Activated naive CD8-positive, alpha-beta T cell treated with anti-CD3 and anti-CD28 coated beads, Interleukin-2, amount 10 ng/mL, durations not matched to agents 7 days and 5 days (primary cell): ENCODE data around the gene SCN4A. TPM values are rescaled to one million over a fixed set of nuclear protein-coding genes. Genes with fewer than 3 reads are reported as not detected.
"Not testable (repeated sequence)": the region's sequence is repeated elsewhere in the genome, so short reads cannot be mapped to it uniquely, and the experiment has no call there.

Experiments used
- ATAC-seq: fragments of 150-1000 bp; cut with Tn5 transposase; one replicate; pipeline ENCODE4 v1.10.0; 2021; ENCODE audit warnings: low read depth, moderate library complexity
- POLR2A ChIA-PET: fragments of 350-600 bp; sonication (Branson Sonifier 250); formaldehyde crosslinking; loops from one replicate; lab custom pipeline; 2021; ENCODE audit warnings: antibody characterized with exemption; lab: Charles Lee
- DNase-seq: peaks from one replicate; pipeline ENCODE4 v3.0.0; 2021
- H3K27ac Mint-ChIP-seq: one replicate; pipeline ENCODE4 v1.8.0; 2022; ENCODE audit warnings: mild to moderate bottlenecking, mixed read lengths
- H3K27me3 Mint-ChIP-seq: one replicate; pipeline ENCODE4 v1.8.0; 2022; ENCODE audit warnings: mild to moderate bottlenecking, moderate library complexity, mixed read lengths
- H3K36me3 Mint-ChIP-seq: one replicate; pipeline ENCODE4 v1.8.0; 2021; ENCODE audit warnings: mild to moderate bottlenecking, mixed read lengths
- H3K4me1 Mint-ChIP-seq: one replicate; pipeline ENCODE4 v1.8.0; 2021; ENCODE audit warnings: mixed read lengths
- H3K4me3 Mint-ChIP-seq: one replicate; pipeline ENCODE4 v1.8.0; 2022; ENCODE audit warnings: mild to moderate bottlenecking, moderate library complexity, mixed read lengths
- H3K9me3 Mint-ChIP-seq: one replicate; pipeline ENCODE4 v1.8.0; 2021; ENCODE audit warnings: mixed read lengths
- total RNA-seq, 2 experiments: library from RNA; stranded (reverse); gene quantifications; one replicate each; pipeline ENCODE4 v1.2.3, GENCODE V29; 2021

SCN4A gene
- total RNA-seq, 2 experiments from 2014 or later = not detected

DNA sequence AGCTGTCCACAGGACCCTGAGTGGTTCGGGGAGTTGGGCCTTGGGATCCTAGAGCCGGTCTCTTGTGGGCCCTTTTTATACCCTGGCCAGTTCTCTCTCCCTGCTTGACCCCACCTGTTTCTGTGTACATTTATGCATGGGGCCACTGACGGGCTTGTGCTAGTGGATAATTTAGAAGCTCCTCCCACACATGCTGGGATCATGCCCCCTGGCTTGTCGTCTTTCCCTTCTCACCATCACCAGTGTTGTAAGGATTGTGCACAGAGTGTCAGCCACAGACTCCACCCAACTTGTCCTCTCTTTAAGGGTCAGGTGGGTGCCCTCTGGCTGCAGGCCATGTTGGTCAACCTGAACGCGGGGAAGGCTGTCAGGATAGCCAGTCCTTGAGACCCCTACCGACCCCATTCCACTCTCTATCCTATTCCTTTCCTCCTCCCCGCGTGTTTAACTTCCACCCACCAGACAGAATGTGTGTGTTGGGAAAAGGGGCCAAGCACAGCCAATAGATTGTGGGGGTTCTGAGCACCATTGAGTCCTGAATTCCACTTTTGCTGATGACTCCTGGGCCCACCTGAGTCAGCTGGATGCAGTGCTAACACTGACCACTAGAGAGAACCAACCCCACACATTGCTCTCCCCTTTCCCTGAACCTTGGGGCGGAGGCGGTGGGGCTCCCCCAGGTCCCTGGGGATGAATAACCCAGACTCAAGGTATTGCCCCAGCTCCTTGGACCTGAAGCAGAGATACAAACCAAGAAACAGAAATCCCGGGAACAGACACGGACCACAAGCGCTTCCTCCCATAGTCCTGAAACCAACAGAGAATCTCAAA is 76.0 kb downstream of the SCN4A start, which contains the start of gene CSH1:
Gene CSH1, minus strand, starts transcription at position 51 of the 831 bp plus-strand sequence. CDS start 63 bp downstream, outside the sequence.
- ATAC-seq, H3K27ac Mint-ChIP-seq, DNase-seq, H3K36me3 Mint-ChIP-seq, H3K4me3 Mint-ChIP-seq, POLR2A ChIA-PET, H3K4me1 Mint-ChIP-seq, H3K9me3 Mint-ChIP-seq: not testable (repeated sequence)
- peaks cover 29% of the 10 kb centered on the region for H3K27me3 Mint-ChIP-seq

DNA sequence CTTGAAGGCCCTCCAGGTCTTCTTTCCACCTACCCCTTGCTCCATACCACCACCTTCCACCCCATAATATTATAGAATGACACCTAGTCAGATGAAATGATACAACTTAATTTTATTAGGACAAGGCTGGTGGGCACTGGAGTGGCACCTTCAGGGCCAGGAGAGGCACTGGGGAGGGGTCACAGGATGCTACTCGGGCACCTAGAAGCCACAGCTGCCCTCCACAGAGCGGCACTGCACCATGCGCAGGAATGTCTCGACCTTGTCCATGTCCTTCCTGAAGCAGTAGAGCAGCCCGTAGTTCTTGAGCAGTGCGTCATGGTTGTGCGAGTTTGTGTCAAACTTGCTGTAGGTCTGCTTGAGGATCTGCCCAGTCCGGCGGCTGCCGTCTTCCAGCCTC is 77.9 kb downstream of the SCN4A start:
- ATAC-seq, H3K4me1 Mint-ChIP-seq, DNase-seq, H3K36me3 Mint-ChIP-seq, H3K27ac Mint-ChIP-seq, H3K4me3 Mint-ChIP-seq, H3K9me3 Mint-ChIP-seq, POLR2A ChIA-PET: not testable (repeated sequence)
- peaks cover 22% of the 10 kb centered on the region for H3K27me3 Mint-ChIP-seq

DNA sequence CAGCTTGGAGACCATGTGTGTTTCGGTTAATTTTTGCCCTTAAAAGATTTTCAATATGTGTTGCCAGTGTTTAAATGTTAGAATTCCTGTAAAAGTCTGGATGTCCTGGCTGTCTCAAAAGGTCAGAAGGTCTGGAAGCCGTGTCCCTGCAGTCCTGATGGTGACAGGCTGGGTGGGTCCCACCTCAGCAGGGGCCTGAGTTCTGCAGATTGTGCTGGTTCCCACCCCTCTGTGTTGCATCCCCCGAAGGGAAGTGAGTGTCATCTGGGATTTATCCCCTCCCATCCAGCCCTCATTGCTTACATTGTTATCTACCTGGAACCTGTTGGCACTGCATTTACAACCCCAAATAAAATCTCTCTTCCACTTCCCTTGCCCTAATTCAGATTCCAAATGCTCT is 78.7 kb downstream of the SCN4A start:
- H3K9me3 Mint-ChIP-seq, H3K4me1 Mint-ChIP-seq, DNase-seq, H3K4me3 Mint-ChIP-seq, H3K36me3 Mint-ChIP-seq, ATAC-seq, H3K27ac Mint-ChIP-seq, POLR2A ChIA-PET: not testable (repeated sequence)
- H3K27me3 Mint-ChIP-seq = peaks cover 23% of the 10 kb centered on the region

DNA sequence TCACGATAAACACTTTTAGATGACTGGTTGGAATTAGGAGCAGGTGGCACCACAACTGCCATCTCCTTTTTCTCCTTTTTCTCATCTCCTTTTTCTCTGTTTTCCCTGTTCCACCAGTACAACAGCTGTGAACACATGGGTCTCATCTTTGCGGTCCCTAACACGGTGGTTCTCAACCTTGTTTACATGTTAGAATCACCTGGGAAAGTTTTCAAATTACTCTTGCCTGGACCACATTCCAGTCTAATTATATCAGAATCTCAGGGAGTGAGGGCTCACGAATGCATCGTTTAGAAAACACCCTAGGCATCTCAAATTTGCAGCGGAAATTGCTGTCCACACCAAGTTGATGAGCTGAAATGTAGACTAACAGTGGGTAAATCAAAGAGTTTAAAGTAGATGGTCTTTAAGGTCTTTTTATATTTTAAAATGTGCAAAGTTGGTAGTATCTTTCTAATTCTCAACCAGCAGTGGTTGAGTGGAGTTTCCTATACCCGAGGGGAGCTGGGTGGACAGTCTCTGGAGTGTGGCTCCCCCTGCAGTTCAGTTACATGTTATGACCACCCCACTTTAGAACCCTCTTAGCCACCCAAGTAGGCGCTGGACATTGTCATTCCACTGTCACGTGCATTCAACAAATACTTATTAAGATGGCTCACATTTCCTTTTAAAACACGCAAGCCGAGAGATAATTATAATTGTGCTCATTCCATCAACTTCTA is 80.2 kb downstream of the SCN4A start:
- H3K4me1 Mint-ChIP-seq, H3K9me3 Mint-ChIP-seq, H3K4me3 Mint-ChIP-seq, DNase-seq, H3K27ac Mint-ChIP-seq, H3K36me3 Mint-ChIP-seq, ATAC-seq, POLR2A ChIA-PET: not testable (repeated sequence)
- H3K27me3 Mint-ChIP-seq = peaks cover 25% of the 10 kb centered on the region

DNA sequence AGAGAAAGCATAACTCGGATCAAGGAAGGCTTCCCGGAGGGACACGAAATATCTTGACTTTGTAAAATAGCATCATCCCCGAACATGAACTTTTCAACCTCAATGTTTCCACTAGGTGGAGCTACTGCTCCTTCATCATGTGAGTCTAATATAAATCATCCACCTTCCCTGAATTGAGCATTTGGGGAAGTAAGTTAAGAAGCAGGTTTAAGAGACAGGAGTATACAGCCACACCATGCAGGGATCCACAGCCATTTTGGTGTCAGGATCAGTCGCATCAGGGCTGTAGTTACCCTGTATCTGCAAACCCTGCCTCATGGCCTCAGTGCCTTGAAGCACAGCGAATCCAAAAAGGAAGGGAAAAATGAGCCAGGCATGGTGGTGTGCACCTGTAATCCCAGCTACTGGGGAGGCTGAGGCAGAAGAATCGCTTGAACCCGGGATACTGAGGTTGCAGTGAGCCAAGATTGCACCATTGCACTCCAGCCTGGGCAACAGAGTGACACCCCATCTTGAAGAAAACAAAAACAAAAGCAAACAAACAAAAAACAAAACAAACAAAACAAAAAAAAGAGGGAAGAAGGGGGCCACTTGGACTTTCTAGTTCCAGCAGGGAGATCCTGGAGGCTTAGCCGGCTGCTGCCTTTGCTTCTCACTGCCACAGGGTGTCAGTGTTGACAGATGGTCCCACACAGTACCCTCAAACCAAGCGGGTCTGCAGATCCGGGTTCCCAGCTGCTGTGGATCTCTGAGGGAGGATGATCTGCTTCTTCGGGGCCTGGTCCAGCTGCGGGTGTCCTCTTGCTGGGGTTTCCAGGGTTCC is 83.5 kb downstream of the SCN4A start:
- POLR2A ChIA-PET, H3K4me3 Mint-ChIP-seq, H3K9me3 Mint-ChIP-seq, H3K36me3 Mint-ChIP-seq, H3K27ac Mint-ChIP-seq, H3K4me1 Mint-ChIP-seq, DNase-seq: not testable (repeated sequence)
- H3K27me3 Mint-ChIP-seq = peaks cover 30% of the 10 kb centered on the region
- ATAC-seq = peak; percentile 72

Other genes starting within 250 kb of the SCN4A start
- 10 to 100 TPM; 54.0 to 61.4 TPM for gene STRADA, start 231.1 kb downstream of the SCN4A start, total RNA-seq
- 10 to 100 TPM; 47.0 to 54.8 TPM for gene CCDC47, start 199.3 kb downstream of the SCN4A start, total RNA-seq
- 100 to 1,000 TPM; 126 to 143 TPM for gene DDX42, start 198.7 kb downstream of the SCN4A start, total RNA-seq
- 100 to 1,000 TPM; 132 to 135 TPM for gene PSMC5, start 145.5 kb downstream of the SCN4A start, total RNA-seq
- gene FTSJ3, start 145.3 kb downstream of the SCN4A start, total RNA-seq = 10 to 100 TPM; 56.7 to 58.6 TPM
- gene SMARCD2, start 130.2 kb downstream of the SCN4A start, total RNA-seq = 100 to 1,000 TPM; 129 to 138 TPM
- not detected for gene CSH2, start 99.2 kb downstream of the SCN4A start, total RNA-seq
- not detected for gene GH2, start 91.0 kb downstream of the SCN4A start, total RNA-seq
- not detected for gene CSH1, start 76.3 kb downstream of the SCN4A start, total RNA-seq
- not detected for gene CSHL1, start 61.7 kb downstream of the SCN4A start, total RNA-seq
- not detected for gene GH1, start 54.1 kb downstream of the SCN4A start, total RNA-seq
- gene CD79B, start 40.6 kb downstream of the SCN4A start, total RNA-seq = 10 to 100 TPM; 17.0 to 19.6 TPM
- gene PRR29, start 25.4 kb upstream of the SCN4A start, total RNA-seq = 1 to 10 TPM in 1 of 2 experiments, under 1 TPM in 1; 1.00 to 1.4 TPM
- 10 to 100 TPM; 59.0 to 61.7 TPM for gene ICAM2, start 47.7 kb upstream of the SCN4A start, total RNA-seq
- gene ERN1, start 157.2 kb upstream of the SCN4A start, total RNA-seq = 10 to 100 TPM; 38.6 to 45.3 TPM